NCI-H524 (cell line): ENCODE results near the gene KCNJ14.

Experiments used
- DNase-seq, 2 experiments: peaks; one replicate each; lab custom pipeline; 2025; lab: John Stamatoyannopoulos, UW

Gene KCNJ14

GRCh38 chr19:48455171-48455907, at the start of gene KCNJ14:
KCNJ14 (plus strand) TSS chr19:48455574; CDS start chr19:48461725, 6,151 bp downstream.
- DNase-seq = no peak

- no peak for DNase-seq
Measured at GRCh38 chr19:48405850-48406249, 49.5 kb upstream of the KCNJ14 start.

DNA sequence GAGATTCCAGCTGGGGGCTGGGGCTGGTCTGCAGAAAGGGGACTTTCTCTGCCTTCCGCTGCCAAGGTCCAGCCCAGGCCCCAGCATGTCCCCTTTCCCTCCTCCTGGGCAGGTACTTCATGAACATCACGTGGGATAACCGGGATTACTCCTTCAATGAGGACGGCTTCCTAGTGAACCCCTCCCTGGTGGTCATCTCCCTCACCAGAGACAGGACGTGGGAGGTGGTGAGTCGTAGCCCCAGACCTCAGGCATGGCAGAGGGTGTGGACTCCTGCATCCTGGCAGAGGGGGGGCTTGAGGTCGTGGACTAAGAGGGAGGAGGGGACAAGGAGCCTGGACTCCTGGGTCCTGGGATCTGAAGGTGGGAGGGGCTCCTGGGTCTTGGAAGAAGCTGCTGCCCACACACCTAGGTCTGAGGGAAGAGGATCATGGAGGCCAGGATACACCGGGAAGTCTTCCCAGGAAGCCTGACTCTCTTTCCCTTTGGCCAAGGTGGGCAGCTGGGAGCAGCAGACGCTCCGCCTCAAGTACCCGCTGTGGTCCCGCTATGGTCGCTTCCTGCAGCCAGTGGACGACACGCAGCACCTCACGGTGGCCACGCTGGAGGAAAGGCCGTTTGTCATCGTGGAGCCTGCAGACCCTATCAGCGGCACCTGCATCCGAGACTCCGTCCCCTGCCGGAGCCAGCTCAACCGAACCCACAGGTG, 41.3 kb upstream of the KCNJ14 start:
- no peak for DNase-seq

DNA sequence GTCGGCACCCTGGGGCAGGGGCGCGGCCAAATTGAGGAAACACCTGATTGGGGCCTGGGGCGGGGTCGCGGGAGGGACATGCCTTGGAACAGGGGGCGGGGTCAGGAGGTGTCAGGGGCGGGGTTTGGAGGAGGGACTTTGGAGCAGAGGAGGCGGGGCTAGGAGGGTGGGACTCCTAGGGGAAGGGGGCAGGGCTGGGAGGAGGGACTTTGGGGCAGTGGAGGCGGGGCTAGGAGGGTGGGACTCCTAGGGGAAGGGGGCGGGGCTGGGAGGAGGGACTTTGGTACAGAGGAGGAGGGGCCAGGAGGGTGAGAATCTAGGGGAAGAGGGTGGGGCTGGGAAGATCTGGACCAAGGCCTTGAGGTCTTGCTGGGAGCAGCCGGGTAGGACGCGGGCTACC, 40.0 kb upstream of the KCNJ14 start:
- DNase-seq = no peak

GRCh38 chr19:48415806-48416221, 39.6 kb upstream of the KCNJ14 start:
- DNase-seq = no peak

DNA sequence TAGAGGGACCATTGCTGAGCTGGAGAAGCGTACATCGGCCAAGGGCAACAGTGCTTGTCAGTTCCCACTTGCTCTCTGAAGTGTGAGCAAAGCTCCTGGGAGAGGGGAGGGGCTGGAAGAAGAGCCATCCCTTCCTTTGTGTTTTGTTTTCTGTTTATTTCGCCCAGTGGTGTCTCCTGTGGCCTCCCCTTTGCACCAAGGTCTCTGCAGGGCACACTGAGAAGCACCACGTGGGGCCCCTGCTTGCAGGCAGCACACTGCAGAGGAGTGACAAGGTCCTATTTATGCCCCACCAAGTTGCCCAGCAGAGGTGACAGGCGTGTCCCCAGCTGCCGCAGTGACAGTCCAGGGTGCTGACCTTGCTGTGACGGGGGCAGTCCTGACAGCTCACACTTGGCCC, 38.0 kb upstream of the KCNJ14 start:
- DNase-seq = peak in 1 of 2 experiments; percentile 73

- peak in 1 of 2 experiments; percentile 26 for DNase-seq
Measured at GRCh38 chr19:48418317-48419064, 36.9 kb upstream of the KCNJ14 start.

DNA sequence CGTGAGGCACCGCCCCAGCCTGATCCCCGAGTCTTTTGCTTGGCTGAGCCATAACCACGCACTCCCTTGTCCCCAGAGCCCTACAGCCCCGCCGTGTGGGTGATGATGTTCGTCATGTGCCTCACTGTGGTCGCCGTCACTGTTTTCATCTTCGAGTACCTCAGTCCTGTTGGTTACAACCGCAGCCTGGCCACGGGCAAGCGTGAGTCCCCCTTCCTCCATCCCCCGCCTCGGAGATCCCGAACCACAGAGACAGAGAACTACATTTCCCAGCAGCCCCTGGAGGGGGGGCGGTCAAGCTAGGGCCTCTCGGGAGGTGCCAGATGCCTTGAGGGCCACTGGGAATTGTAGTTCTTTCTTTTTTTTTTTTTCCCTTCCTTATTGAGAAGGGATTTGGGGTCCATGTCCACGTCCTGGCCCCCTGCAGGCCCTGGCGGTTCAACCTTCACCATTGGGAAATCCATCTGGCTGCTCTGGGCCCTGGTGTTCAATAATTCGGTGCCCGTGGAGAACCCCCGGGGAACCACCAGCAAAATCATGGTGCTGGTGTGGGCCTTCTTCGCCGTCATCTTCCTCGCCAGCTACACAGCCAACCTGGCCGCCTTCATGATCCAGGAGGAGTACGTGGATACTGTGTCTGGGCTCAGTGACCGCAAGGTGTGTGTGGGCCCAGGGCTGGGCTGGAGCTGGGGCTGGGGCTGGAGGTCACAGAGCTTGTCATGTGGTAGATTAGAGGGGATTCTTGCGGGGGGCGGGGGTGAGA, 36.0 kb upstream of the KCNJ14 start:
- DNase-seq = peak; percentile 37

GRCh38 chr19:48421548-48421947, 33.8 kb upstream of the KCNJ14 start:
- DNase-seq = no peak

- no peak for DNase-seq
Measured at GRCh38 chr19:48424694-48425219, 30.6 kb upstream of the KCNJ14 start.

DNA sequence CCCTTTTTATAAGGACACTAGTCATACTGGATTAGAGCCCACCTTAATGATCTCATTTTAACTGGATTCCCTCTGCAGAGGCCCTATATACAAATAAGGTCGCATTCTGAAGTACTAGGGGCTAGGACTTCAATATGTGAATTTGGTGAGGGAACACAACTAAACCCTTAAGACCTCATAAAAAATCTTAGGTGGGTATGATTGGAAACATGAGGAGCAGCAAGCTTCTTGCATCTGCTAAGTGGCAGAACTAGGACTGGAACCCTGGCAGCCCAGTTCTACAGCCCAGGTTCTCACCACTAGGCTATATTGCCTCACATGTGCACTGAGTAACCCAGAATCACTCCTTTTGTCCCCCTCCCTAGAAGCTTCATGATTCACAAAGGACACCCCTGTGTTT, 26.7 kb upstream of the KCNJ14 start:
- no peak for DNase-seq

- DNase-seq = no peak
Measured at GRCh38 chr19:48433337-48433736, 22.0 kb upstream of the KCNJ14 start.

GRCh38 chr19:48436586-48436985, 18.8 kb upstream of the KCNJ14 start:
- no peak for DNase-seq

- DNase-seq = no peak
Measured at GRCh38 chr19:48441360-48442050, 13.9 kb upstream of the KCNJ14 start.

GRCh38 chr19:48442116-48443035, 13.0 kb upstream of the KCNJ14 start:
- DNase-seq = no peak

GRCh38 chr19:48443256-48443655, 12.1 kb upstream of the KCNJ14 start:
- DNase-seq = no peak

DNA sequence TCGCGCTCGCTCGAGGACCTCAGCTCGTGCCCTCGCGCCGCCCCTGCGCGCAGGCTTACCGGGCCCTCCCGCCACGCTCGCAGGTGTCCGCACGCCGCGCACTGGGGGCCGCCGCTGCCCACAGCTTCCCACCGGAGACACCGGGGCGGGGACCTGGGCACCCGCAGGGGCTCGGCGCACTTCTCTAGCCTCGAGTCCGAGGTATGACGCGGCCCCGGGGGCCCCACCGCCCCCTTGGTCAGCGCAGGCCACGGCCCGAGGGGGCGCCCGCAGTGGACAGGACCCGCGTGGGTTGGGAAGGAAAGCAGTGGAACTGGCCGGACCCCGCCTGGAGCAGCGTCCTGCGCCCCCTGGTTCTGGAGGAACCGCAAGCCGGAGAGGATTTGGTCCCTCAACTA, 11.6 kb upstream of the KCNJ14 start:
- no peak for DNase-seq

DNA sequence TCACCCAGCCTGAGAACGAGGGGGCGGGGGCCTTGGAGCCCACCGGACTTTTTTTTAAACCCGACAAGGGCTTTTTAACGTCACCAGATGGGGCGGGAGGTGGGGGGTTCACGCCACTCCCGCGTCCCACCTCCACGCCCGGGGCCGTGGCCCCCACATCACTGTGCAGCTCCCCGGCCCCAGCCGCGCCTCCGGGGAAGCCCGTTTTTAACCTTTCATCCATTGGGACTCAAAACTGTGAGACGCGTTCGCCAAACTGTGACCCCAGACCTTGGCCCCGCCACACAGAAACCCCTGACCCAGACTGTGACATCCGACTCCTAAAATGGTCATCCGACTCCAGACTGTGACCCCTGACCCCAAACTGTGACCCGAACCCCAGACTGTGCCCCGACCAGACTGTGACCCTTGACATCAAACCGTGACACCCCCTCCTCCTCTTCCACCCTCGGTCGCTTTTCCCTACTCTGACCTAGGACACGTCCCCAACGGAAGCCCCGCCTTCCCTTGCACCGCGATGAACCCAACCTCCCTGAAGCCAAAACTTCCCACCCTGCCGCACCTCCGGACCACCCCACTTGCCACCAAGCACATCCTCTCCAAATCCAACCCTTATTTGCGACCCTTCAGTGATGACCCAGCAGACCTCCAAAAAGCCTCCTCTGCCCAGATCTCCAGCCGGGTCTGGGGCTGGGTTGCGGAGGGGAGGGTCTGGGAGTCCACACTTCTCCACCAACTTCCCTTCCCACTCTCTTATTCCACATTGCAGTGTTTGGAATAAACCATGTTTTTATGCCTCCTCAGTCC, 11.0 kb upstream of the KCNJ14 start:
- no peak for DNase-seq

DNA sequence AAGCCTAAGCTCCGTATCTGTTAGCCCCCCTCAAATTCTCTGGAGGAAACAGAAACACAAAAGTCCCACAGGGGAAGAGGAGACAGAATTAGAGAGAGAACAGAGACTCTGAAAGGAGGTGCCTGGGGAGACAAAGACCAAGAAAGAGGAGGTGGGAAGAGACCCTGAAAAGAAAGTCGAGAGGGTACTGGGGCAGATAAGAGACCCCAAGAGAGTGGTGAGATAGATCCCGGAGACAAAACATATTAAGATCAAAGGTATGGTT, 10.5 kb upstream of the KCNJ14 start:
- no peak for DNase-seq

- peak; percentile 79 to 91 for DNase-seq
Measured at GRCh38 chr19:48445256-48445605, 10.1 kb upstream of the KCNJ14 start.
